ENCODE results near the gene SCMH1.

DNA sequence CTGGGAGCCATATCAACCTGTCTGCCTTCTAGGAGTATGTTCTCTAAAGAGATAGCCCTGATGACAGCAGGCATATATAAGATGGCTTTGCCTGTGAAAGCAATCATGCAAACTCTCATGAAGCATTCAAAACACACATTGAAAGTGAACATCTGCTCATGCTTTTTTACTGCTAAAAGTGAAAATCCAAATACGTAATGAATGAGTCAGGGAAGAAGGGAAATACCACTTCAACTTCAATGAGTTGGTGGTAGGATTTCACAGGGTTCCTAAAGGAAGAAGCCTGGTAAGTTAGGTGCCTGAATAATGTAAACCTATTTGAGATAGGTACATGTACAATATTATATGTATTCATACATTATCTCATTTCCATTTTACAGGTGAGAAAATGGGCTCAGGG lies 170.1 kb downstream of the SCMH1 start:
- TF ChIP-seq, protein P1, sequence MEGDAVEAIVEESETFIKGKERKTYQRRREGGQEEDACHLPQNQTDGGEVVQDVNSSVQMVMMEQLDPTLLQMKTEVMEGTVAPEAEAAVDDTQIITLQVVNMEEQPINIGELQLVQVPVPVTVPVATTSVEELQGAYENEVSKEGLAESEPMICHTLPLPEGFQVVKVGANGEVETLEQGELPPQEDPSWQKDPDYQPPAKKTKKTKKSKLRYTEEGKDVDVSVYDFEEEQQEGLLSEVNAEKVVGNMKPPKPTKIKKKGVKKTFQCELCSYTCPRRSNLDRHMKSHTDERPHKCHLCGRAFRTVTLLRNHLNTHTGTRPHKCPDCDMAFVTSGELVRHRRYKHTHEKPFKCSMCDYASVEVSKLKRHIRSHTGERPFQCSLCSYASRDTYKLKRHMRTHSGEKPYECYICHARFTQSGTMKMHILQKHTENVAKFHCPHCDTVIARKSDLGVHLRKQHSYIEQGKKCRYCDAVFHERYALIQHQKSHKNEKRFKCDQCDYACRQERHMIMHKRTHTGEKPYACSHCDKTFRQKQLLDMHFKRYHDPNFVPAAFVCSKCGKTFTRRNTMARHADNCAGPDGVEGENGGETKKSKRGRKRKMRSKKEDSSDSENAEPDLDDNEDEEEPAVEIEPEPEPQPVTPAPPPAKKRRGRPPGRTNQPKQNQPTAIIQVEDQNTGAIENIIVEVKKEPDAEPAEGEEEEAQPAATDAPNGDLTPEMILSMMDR (IDR thresholded peaks at IDR 0.05), result no peak
- TF ChIP-seq POLR2A (IDR thresholded peaks at IDR 0.05), result no peak
